ENCODE results near the gene LCN15.

Gene LCN15

DNA sequence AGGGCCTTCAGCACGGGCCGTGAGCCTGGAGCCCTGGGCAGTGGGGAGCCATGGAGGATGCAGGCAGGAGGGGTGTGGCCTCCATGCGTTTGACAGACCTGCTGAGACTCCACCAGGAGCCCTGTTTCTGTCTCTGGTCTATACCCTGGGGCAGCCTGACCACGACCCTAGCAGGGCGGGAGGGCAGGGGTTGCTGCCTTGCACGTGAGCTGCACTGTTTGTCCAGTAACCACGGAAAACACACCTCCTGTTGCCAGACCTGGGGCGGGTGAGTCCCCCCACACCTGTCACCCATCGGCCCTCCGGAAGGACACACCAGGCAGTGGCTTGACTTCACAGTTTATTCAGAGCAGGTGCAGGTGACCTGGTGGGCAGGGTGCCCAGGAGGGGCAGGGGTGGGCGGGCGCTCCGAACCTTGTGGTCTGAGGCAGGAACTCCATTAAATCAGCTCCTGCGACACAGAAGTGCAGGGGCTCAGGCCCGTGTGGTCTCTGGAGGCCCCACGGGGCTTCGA, 10.2 kb downstream of the LCN15 start:
- no peak for DNase-seq

DNA sequence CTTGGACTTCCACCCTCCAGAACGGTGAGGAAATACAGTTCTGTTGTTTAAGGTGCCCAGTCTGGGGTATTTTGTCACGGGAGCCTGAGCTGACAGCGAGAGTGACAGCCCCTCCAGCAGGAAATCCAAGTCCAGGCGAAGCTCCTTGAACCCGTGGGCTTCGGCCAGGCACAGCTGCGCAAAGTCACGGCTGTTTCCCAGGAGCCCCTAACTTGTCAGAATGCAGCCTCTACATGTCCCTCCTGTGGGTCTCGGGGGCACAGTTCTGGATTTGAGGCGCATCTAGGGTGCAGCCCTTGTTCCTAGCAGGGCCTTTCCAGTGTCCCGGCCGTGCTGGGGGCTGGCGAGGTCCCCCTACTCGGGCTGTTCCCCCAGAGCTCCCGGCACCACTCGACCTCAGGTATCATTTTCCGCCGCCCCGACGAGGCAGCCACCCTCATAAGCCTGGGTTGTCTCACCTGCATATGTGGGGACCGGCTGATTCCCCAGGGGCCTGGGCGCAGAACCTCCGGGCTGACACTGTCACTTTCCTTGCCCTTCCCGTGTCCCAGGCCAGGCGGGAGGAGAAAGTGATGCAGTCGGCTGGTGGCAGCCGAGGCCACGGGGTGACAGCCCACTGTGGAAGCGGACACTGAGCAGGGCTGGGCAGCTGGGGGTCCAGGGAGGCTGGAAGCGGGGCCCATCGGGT, 10.8 kb downstream of the LCN15 start:
- DNase-seq = no peak

DNA sequence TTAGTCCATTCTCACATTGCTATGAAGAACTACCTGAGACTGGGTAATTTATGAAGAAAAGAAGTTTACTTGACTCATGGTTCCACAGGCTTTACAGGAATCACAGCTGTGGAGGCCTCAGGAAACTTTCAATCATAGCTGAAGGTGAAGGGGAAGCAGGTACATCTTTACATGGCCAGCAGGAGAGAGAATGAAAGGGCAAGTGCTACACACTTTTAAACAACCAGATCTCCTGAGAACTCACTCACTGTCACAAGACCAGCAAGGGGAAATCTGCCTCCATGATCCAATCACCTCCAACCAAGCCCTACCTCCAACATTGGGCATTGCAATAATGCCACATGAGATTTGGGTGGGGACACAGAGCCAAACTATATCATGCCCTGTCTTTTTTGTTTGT, 12.5 kb downstream of the LCN15 start:
- no peak for DNase-seq

DNA sequence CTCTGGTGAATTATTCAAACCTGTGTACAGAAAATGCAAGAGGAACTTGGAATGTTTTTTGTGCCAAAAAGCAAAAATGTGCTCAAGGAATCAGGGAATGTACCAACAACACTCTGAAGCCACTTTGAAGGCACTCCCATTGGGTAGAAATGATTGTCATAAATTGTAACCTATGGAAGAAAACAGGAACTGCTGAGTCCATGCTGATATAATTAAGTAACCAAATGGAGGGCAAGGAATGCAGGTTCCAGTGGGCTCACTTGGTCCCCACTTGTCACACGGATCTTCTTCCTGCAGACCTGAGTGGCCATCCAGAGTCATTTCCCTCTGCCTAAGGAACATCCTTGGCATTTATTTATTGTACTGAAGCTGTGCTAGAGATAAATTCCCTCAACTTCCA, 13.1 kb downstream of the LCN15 start:
- DNase-seq = no peak

DNA sequence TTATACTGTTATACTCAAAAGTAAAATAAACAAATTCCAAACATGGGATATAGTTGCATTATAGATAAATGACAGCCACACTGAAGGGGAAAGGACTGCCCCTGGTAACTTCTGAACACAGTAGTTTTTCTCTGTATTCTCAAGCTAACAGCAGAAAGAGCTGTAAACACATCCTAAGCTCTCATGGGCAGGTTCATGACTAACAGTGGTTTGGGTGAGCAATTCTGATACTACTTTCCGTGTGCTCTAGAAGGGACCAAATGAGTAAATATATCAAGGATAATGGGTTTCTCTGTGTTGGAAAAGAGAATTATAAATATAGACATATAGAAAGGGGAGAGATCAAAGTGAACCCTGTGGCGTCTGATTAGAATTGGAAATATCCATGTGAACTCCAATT, 13.8 kb downstream of the LCN15 start:
- DNase-seq = no peak

DNA sequence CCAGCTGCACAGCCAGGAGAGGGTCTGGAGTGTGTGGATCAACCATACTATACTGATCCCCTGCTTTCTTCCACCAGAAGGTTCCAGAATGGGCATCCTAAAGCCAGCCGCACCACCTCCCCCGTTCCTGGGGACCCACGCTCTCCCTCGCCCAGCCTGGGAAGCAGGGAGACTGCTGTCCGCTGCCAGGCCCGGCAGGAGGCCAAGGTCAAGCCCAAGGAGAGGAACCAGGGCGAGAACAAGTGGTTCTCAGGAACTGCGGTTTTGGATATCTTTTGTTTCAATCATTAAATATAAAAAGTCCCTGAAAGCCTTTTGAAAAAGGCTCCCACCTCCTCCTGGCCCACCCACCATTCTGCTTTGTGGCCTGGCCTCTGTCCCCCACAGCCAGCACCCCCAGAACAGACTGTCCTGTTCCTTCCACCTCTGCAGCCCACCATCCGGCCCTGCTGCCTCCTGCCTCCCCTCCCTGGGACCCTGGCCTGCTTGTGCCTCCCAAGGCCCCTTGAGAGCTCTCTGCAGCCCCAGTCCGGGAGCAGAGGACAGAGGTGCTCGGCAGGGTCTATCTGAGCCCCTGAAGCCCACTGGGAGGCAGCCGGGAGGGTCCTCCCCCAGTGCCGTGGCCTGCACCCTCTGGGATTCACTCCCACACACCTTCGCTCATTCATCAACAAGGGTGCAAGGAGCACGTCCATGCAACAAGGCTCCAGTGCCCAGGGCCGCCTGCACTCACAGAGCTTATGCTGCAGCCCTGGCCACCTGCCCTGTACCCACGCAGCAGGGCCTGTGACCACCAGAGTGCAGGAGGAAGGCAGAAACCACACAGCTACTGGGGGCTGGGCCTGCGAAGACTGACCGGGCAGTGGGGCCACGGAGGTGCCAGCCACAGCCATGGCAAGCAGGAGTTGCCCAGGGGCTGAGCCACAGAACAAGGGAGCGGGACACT, 15.4 kb downstream of the LCN15 start:
- no peak for DNase-seq

DNA sequence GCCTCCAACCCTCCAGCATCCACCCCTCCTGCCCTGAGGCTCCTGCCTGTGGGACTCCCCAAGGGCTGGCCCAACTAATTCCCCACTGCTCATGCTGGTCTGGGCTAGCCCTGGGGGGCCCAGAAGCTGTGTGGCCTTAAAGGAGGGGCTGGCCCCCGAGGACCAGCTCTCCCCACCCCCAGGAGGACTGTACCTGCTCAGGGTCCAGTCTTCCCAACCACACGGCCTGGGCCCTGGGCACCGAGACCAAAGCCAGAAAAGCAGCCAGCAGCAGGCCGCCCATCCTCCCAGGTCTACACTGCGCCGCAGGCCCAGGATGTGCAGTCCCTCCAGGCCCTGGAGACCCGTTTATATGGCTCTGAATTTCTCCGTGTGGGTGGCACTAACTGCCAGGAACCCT, 16.1 kb downstream of the LCN15 start, which contains the start of gene LCN6:
LCN6 (minus strand) TSS at position 325 of the 400 bp plus-strand sequence; CDS start at position 283, 42 bp downstream.
- DNase-seq = no peak

DNA sequence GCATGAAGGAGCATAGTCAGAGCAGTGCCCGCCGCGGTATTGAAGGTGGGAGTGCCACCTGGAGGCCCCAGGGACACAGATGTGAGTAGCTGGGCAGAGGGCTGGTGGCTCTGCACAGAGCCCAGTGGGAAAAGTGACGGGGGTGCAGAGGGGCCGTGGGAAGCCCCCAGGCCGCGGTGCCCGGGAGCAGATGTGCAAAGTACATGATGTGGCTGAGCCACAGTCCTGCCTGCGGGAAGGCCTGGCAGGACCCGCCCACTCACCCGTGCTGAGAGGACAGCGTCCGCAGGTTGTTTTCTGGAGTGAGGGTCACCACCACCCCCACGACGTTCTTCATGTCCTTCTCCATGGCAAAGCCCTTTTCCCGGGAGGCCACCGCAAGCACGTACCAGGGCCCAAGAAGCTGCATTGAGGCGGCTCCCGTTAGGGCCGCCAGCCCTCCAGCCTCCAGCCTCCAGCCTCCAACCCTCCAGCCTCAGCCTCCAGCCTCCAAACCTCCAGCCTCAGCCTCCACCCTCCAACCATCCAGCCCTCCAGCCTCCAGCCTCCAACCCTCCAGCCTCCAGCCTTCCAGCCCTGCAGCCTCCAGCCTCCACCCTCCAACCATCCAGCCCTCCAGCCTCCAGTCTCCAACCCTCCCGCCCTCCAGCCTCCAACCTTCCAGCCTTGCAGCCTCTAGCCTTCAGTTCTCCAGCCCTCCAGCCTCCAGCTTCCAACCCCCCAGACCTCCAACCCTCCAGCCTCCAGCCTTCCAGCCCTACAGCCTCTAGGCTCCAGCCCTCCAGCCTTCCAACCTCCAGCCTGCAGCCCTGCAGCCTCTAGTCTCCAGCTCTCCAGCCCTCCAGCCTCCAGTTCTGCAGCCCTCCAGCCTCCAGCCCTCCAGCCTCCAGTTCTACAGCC, 16.9 kb downstream of the LCN15 start:
- DNase-seq = no peak

DNA sequence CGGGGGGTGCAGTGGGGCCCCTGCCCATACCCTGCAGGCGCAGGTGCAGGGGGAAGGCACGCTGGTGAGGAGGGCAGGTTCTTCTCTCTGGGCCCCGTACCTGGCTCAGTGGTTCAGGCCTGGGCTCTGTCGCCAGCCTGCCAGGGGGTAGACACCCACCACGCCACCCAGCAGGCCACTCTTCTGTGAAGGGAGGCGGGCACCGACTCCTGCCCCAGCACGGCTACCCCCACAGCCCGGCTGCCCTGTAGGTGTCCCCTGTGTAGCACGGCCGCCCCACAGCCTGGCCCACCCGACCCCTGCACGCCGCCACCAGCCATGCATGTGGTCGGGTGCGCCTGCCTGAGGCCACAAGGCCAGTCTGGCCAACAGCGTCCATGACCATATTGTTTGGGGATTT, 17.7 kb downstream of the LCN15 start:
- no peak for DNase-seq

DNA sequence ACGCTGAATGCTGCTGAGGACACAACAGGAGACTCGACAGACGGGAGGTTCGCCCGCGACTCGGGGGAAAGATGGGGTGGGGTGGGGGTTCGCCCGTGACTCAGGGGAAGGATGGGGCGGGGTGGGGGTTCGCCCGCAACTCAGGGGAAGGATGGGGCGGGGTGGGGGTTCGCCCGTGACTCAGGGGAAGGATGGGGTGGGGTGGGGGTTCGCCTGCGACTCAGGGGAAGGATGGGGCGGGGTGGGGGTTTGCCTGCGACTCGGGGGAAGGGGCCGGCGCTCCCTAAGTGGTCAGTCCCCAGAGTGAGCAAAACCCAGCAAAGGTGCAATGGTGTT, 18.2 kb downstream of the LCN15 start:
- DNase-seq = no peak

DNA sequence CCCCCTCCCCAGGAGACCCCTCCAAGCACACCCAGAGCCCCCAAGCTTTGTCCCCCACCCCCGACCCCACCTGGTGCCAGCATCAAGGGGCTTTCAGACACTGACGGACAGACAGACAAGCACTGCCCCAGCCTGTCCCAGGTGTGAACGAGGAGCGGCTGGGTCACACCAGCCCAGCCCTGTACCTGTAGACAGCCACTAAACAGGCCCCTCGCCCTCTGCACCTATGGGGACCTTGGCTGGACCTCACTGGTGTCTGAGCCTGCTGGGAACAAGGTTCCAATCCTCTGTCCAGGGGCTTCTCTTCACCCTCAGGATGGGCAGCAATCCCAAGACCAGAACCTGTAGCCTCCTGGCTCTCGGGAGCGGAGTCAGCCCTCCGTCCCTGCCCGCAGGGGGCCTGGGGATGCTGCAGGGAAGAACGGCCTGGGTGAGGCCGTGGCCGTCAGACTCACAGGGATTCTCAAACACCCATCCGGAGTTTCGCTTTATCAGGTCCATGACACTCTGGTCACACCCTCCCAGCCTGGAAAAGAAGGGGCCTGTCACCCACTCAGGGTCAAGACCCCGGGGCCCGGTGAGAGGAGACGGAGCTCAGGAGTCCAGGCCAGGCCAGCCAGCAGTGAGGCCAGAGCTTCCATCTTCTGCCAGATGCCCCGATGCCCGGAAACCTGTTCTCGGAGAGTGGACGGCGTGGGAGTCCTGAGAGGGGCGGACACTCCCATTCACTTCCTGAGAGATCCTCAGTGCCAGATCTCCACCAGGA, 18.7 kb downstream of the LCN15 start:
- DNase-seq = no peak

DNA sequence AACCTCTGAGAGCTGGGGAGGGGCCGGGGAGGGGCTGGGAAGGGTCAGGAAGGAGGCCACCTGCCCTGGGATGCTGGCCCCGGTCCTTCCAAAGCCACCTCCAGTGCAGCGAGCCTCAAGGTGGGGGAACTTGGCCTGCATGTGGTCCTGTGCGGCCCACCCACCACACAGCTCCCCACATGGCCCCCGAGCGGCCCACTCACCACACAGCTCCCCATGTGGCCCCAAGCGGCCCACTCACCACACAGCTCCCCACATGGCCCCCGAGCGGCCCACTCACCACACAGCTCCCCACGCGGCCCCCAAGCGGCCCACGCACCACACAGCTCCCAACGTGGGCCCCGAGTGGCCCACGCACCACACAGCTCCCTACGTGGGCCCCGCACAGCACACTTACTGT, 19.5 kb downstream of the LCN15 start:
- DNase-seq = no peak

DNA sequence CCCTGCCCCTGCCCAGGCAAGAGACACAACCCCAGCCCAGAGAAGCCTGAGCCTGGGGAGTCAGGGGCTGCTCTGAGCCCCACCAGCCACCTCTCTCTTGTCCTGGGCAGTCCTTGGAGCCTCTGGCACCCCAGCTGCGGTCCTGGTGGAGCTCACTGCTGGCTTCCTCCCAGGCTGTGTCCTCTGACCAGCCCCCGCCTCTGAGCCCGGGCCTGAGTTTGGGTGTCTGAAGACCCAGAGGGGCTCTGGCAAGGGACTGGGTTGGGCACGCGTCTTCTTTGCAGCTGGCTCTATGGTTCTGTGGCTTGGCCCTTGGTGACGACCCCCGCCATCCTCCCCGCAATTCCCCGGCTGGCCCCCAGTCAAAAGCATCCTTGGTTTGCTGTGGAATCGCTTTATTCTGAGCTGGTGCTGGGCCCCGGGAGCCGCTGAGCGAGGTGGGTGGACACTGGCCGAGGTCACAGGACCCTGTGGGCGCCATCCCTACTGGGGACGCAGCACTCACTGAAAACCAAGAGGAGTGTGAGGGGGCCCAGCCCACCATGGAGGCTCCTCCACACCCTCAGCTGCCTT, 20.6 kb downstream of the LCN15 start:
- no peak for DNase-seq

DNA sequence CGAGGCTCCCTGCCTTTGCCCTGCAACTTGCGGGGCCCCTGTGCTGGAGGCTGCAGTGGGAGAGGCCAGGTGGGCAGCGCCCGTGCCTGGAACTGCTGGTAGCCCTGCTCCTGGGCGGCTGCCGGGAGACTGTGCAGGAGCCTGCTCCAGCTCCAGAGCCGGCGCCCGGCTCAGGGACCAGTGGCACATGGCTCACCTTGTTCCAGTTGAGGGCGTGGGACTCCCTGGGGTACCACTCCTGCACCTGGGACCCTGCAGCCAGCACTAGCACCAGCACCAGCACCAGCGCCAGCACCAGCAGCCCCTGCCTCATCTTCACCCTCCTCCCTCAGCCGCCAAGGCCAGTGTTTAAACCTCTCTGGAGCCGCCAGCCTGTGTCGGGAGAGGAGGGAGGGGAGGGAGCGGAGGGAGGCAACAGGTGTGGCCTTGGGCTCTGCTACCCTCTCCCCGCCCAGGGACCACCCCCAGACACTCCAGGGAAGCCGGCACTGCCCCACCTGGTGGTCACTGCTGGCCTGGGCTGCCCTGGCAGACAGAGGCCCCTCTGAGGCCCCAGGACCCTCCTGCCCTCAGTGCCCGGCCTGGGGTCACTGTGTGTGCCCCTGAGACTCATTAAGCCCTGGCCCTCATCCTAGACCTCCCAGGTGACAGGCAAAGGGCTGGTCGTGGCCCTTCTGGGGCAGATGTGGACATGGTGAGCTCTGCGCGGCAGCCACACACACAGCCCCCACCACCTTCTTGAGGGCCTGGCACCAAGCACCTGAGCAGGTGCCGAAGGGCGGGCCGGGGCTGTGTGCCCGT, 21.5 kb downstream of the LCN15 start, which contains the start of gene LCN10:
LCN10 (minus strand) TSS at position 350 of the 801 bp plus-strand sequence; CDS start at position 313, 37 bp downstream.
- DNase-seq = peak; percentile 28

DNA sequence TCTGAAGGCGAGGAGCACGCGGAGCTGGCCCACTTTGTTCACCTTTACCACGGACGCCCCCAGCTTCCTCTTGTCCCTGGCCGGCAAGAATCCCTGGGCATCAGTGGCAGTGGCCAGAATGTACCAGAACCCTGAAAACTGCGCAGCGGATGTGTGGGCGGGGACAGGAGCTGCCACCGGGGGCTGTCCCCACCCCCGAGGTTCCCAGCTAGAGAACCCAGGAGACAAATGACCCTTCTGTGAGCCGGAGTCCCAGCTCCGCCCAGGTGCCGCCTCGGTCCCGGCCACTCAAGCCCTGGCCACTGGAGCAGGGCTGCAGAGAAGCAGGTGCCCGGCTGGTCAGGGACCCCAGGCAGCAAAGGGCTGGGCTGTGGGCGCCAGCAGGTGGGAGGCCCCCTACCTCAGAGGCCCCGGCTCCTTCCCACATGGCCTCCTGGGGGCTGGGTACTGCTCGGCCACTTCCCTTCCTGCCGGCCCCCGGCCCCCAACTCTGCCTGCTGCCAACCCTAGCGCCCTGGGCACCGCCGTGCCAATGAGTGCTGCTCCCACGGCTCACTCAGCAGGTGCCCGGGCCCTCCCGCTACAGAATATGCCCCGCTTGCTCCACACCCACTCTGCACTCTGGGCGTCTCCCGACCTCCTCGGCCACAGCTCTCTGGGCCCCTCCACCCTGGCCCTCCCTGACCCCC, 22.3 kb downstream of the LCN15 start:
- no peak for DNase-seq

DNA sequence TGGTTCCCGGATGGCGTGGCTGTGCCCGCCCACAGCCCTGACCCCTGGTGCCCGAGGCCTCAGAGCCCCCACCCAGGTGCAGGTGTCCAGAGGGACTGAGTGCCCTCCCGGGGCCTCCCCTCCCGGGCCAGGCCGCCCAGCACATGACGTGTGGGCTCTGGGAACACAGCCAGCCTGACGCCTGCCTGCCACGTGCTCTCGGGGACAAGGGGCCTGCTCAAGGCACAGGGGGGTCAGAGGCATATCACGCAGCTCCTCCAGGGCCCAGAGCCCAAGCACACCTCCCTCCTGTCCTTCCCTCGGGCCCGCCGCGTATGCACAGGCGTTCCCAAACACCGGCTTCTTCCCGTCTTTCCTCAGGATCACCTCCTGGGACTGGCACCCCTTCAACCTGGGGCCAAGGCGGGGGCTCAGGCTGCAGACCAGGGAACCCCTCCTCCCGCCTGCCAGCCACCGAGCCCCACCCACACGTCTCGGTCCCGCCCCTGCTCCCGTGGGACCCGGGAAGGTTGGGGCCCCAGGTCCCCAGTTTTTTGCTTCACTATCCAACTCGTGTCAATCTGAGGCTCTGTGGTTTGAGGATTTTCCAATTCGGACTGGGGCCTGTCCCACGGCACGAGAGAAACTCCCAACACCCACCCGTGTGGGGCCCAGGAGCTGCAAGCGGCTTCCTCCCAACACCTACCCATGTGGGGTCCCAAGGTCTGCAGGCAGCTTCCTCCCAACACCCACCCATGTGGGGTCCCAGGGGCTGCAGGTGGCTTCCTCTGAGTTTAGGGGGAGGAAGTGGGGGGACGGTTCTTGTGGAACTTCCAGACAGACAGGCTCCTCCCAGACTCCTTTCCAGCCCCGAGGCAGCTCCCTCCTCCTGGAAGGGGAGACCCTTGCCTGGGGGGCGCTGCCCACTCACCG, 23.1 kb downstream of the LCN15 start:
- DNase-seq = no peak

DNA sequence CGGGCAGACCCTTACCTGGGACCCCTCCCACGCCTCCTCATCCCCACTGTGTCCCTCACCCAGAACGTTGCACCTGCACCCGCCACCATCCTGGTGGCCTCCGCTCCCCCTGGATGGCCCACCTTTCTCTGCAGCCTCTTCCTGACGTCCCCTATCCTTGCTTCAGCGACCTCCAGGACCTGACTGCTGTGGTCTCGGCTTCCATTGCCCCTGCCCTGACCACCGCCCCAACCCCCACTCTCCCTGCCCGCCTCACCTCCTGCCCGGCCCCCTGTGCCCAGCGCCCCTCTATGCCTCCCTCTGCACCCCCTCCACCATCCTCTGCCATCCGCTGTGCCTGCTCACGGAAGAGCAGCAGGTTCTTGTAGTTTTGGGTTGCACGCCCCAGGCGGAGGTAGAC, 23.8 kb downstream of the LCN15 start:
- DNase-seq = no peak

DNA sequence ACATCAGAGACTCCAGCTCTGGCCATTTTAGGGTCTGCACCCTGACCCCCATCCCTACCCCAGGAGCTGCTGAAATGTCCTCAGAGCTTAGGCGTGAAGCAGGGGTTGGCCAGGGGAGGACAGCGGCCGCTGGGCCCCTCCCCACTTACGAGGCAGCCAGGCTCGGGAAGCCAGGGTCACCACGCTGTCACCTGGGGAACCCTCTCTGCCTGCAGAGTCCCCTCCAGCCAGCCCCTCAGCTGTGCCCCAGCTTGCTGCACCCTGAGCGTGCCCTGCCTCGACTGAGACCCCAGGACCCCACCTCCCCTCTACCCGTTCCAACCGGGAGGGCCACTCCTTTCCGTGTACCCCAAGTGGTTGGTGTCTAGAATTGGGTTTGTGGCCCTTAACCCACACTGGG, 24.2 kb downstream of the LCN15 start:
- no peak for DNase-seq

DNA sequence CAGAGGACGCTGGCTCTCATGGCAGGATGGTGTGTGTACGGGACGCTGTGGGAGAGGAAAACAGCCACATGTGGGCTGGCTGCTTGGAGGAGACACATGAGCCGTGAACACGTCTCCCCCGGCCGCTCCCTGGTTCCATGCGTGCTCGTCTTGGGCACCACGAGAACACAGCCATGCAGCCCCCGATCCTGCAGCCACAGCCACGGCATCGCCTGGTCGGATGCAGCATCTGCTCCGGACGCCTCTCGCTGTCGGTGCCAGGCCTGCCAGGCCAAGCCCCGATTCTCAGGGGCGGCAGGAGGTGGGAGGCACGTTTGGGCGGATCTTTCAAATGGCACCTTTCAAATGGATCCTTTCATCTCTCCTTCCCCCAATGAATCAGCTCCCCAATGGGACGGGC, 24.8 kb downstream of the LCN15 start:
- no peak for DNase-seq

Data from NCI-H510A treated with DMSO at 0.1 percent for 48 hours (cell line).